ENCODE data around the gene MISP. TPM values are rescaled to one million over a fixed set of nuclear protein-coding genes. Genes with fewer than 3 reads are reported as not detected.
A peak's percentile ranks its signal among the peaks of the same experiment; 100 is the strongest.

The MISP gene
- total and polyA plus RNA-seq, 9 of the 15 experiments (the other 6 are each of a cell fraction or from before 2014, with no cell fraction given): 0.04 to 0.29 (median 0.05) TPM; not detected in 5

GRCh38 chr19:703329-703650 is 47.6 kb upstream of the MISP start (continued):
- TF ChIP-seq ZBTB40 (IDR thresholded peaks at IDR 0.05) (no peak; the same call in 1 of the 2 replicates), ZBTB40 (CRISPR knock-in tag; IDR thresholded peaks at IDR 0.05) (no peak), XRCC5 (IDR thresholded peaks at IDR 0.05; ENCODE audit: low read depth, low read length) (0 out of 2 replicates have a peak, but pooled peaks have one; percentile 47), ZNF398 (CRISPR knock-in tag; IDR thresholded peaks at IDR 0.05) (no peak), BMI1 (IDR thresholded peaks at IDR 0.05; ENCODE audit: low read length) (no peak), NELFE (IDR thresholded peaks at IDR 0.05; ENCODE audit: insufficient read depth, insufficient read length) (no peak), KAT7 (CRISPR knock-in tag; IDR thresholded peaks at IDR 0.05; ENCODE audit: borderline replicate concordance) (no peak), ZMIZ1 (IDR thresholded peaks at IDR 0.05; ENCODE audit: low read depth in 2 of 2, low read length in 2 of 2) (no peak), TFE3 (CRISPR knock-in tag; IDR thresholded peaks at IDR 0.05) (no peak), ZNF79 (CRISPR knock-in tag; IDR thresholded peaks at IDR 0.05; ENCODE audit: low read depth) (no peak)
